ENCODE results near the gene NKAIN4. TPM values are rescaled to one million over a fixed set of nuclear protein-coding genes. Genes with fewer than 3 reads are reported as not detected.

The NKAIN4 gene
- polyA plus RNA-seq, 3 donors = 21.8 to 41.3 (median 36.6) TPM

DNA sequence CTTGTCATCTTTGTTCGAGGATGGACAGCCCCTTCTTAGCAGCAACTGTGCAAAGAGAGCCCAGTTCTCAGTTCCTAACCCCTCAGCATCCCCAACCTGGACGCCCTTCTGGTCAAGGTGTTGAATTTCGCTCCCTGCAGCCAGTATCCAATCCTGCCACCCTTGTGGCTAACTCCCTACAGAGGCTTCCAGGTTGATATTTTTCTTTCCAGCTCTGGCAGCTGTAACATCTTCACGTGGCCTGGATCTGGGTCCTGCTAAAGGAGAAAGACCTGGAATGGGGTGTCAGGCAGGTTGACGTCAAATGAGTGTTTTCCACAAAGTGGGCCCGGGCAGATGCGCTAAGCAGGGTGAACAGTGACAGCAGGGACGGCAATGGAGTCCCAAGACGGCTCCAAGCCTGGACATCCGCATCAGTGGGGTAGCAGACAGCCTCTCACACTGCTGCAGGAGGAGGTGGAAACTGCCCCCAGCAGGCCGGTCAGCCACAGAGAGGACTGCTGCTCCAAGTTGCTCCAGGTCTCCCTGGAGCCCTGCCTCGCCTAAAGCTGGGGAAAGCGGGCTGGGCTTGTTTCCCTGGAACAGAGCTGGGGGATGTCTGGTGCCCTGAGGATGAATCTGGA, 37.3 kb downstream of the NKAIN4 start:
- no peak for DNase-seq (ENCODE audit: extremely low read depth in 1 of 11, low read depth in 9 of 11, low spot score in 4 of 11)

DNA sequence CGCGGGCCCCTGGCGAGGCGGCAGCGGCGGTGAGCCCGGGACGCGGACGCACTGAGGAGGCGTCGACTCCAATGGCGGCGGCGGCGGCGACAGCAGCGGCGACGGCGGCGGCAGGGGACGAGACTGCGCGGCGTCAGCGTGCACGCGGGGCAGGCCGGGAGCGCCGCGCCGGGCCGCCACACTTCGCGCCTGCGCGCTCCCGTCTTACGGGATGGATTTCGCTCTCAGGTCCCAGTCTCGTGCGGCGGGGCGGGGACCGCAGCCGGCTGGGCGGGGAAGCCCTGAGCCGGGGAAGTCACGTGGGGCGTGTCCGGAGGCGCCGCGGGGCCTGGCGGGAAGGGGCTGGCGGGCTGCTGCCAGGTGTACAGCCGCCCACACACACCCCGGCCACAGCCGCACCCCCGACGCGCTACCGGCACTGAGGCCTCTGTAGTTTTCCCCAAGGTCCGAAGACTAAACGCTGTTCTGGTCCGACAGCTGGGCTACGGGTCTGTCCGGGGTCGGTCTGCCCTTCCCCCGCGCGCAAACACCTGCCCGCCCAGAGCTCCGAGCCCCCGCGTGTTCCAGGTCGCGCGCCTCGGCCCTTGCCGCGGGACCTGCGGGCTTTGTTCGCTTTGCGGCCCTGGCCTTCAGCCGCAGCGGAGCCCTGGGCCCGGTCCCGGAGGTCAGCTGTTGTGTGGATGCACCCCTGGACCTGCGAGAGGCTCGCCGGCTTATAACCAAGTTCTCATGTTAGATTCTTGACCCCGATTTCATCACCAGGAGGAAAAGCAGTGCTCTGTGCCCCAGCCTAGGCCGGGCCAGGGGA, 38.0 kb downstream of the NKAIN4 start, which contains the start of gene YTHDF1:
Gene YTHDF1, minus strand, starts transcription at position 91 of the 808 bp plus-strand sequence. CDS start 239 bp downstream, outside the sequence.
- DNase-seq (ENCODE audit: extremely low read depth in 1 of 11, low read depth in 9 of 11, low spot score in 4 of 11) = peak; percentile 82 to 96 (median 92)

- no peak for DNase-seq (ENCODE audit: extremely low read depth in 1 of 11, low read depth in 9 of 11, low spot score in 4 of 11)
Measured at GRCh38 chr20:63215101-63216040, 38.9 kb downstream of the NKAIN4 start.

DNA sequence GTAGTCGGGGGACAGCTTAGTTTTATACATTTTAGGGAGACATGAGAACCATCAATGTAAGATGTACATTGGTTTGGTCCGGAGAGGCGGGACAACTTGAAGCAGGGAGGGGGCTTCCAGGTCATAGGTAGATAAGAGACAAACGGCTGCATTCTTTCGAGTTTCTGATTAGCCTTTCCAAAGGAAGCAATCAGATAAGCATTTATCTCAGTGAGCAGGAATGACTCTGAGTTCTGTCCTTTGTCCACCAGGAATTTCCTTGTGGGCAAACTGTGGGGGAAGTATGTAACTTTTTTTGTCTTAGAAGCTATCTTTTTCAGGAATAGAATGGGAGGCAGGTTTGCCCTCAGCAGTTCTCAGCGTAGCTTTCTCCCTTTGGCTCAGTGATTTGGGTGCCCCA, 39.7 kb downstream of the NKAIN4 start:
- DNase-seq (ENCODE audit: extremely low read depth in 1 of 11, low read depth in 9 of 11, low spot score in 4 of 11) = no peak

GRCh38 chr20:63212792-63213191, 41.5 kb downstream of the NKAIN4 start:
- no peak for DNase-seq (ENCODE audit: extremely low read depth in 1 of 11, low read depth in 9 of 11, low spot score in 4 of 11)

GRCh38 chr20:63212393-63212730, 41.9 kb downstream of the NKAIN4 start:
- DNase-seq (ENCODE audit: extremely low read depth in 1 of 11, low read depth in 9 of 11, low spot score in 4 of 11) = no peak

GRCh38 chr20:63210011-63210605, 44.2 kb downstream of the NKAIN4 start:
- no peak for DNase-seq (ENCODE audit: extremely low read depth in 1 of 11, low read depth in 9 of 11, low spot score in 4 of 11)

GRCh38 chr20:63208346-63208909, 45.8 kb downstream of the NKAIN4 start:
- no peak for DNase-seq (ENCODE audit: extremely low read depth in 1 of 11, low read depth in 9 of 11, low spot score in 4 of 11)

DNA sequence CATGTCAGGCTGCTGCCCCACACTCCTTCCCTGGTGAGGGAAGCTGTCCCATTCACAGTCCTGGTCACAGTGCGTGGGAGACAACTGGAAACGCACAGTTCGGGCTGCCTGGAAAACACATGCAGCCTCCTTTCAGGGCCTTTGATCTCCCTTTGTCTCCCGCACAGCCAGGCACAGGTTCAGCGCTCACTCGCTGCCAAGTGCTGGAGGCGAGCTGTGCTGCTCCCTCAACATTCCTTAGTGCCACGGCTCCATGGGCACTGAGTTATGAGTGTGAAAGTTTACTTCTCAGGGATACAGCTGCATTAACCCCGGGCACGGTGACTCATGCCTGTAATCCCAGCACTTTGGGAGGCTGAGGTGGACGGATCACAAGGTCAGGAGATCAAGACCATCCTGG, 47.4 kb downstream of the NKAIN4 start:
- DNase-seq (ENCODE audit: extremely low read depth in 1 of 11, low read depth in 9 of 11, low spot score in 4 of 11) = no peak

GRCh38 chr20:63205896-63206295, 48.4 kb downstream of the NKAIN4 start:
- no peak for DNase-seq (ENCODE audit: extremely low read depth in 1 of 11, low read depth in 9 of 11, low spot score in 4 of 11)

- no peak for DNase-seq (ENCODE audit: extremely low read depth in 1 of 11, low read depth in 9 of 11, low spot score in 4 of 11)
Measured at GRCh38 chr20:63204362-63204761, 49.9 kb downstream of the NKAIN4 start.

DNA sequence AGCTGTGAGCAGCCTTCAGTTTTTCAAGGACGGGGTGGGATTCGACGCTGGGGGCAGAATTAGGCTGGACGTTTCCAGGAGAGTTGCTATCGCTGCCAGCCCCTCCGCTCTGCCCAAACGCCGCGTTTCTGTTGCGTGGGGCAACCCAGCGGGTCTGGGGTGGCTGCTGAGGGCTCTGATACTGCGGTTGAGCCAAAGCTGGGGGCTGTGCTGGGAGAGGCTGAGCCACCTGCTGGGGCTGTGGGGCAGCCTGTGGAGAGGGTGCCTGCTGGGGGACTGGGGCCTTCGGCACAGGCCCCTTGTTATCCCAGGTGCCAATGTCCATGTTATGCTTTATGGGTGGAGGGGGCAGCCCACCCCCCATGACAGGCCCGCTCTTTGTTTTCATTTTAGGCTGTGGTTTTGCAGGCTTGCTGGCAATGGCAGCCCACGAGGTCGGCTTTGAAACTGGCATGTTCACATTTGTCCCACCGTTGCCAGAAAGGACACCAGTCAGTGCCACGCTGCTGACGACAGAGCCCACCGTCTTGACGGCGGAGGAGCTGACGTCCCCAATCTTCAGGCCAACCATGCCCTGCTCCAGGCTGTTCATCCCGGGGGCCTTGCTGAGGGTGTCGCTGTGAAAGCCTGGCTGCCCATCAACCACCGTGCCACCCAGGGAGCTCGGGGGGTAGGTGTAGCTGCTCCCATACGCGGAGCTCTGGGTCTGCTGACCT, 51.3 kb downstream of the NKAIN4 start:
- DNase-seq (ENCODE audit: extremely low read depth in 1 of 11, low read depth in 9 of 11, low spot score in 4 of 11) = no peak

GRCh38 chr20:63202021-63202420, 52.2 kb downstream of the NKAIN4 start:
- no peak for DNase-seq (ENCODE audit: extremely low read depth in 1 of 11, low read depth in 9 of 11, low spot score in 4 of 11)

DNA sequence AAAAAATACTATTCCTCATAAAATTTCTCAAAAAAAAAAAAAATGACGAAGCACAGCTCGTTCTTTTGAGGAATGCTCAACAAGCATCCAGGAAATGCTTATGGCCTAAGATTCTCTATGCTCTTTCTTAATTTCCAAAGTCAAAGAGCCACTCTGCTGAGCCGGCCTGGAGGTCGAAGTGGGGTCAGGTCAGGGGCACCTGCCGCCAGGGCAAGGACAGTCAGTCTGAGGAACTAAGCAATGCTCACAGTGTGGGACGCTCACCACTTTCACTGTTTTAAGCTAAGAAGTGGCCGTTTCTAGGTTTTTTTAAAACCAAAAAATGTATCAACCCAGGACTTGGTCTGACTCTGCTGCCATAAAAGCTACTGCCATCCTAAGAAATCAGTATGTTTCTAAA, 55.7 kb downstream of the NKAIN4 start:
- no peak for DNase-seq (ENCODE audit: extremely low read depth in 1 of 11, low read depth in 9 of 11, low spot score in 4 of 11)

DNA sequence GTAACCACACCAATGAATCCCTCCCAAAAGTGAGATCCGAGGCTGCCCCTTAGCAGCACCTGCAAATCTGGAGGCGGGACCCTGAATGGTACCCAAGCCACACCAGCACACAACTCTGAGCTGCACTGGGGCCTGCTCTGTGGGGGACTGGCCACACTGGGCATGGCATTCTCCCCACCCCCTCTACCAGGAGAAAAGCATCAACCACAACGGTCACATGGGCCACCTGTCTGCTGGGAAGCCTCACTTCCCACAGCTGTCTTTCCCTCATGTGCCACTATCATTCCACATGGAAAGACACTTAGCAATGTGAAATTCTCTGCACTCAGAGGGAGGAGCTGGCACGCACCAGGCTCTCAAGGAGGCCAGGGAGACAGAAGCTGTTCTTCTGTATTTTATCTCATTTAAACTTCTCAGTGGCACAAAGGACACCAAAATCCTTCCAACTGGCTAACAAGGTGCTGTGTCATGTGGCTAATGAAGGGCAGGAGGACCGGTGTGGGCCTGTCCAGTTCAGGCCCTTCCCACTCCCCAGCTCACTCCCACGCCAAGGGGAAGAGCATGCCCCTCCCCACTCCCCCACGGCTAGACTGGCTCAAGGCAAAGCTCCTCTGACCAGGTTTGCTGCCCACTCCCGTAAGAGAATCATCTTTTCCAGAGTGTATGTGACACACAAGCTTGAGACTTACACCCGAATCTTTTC, 57.3 kb downstream of the NKAIN4 start:
- no peak for DNase-seq (ENCODE audit: extremely low read depth in 1 of 11, low read depth in 9 of 11, low spot score in 4 of 11)

GRCh38 chr20:63194797-63195173, 59.5 kb downstream of the NKAIN4 start:
- DNase-seq (ENCODE audit: extremely low read depth in 1 of 11, low read depth in 9 of 11, low spot score in 4 of 11) = no peak

- DNase-seq (ENCODE audit: extremely low read depth in 1 of 11, low read depth in 9 of 11, low spot score in 4 of 11) = no peak
Measured at GRCh38 chr20:63194007-63194796, 60.1 kb downstream of the NKAIN4 start.

Measured in renal cortex interstitium (tissue), 11 donors.